ENCODE results near the gene NXF1. TPM values are rescaled to one million over a fixed set of nuclear protein-coding genes. Genes with fewer than 3 reads are reported as not detected.

The NXF1 gene
- total and polyA plus RNA-seq, 2 of the 13 experiments (the other 11 are each of a cell fraction or from before 2014, with no cell fraction given) = 30.4 to 30.9 TPM

GRCh38 chr11:62770778-62771143, 34.5 kb downstream of the NXF1 start (continued):
- TF ChIP-seq, protein P1, sequence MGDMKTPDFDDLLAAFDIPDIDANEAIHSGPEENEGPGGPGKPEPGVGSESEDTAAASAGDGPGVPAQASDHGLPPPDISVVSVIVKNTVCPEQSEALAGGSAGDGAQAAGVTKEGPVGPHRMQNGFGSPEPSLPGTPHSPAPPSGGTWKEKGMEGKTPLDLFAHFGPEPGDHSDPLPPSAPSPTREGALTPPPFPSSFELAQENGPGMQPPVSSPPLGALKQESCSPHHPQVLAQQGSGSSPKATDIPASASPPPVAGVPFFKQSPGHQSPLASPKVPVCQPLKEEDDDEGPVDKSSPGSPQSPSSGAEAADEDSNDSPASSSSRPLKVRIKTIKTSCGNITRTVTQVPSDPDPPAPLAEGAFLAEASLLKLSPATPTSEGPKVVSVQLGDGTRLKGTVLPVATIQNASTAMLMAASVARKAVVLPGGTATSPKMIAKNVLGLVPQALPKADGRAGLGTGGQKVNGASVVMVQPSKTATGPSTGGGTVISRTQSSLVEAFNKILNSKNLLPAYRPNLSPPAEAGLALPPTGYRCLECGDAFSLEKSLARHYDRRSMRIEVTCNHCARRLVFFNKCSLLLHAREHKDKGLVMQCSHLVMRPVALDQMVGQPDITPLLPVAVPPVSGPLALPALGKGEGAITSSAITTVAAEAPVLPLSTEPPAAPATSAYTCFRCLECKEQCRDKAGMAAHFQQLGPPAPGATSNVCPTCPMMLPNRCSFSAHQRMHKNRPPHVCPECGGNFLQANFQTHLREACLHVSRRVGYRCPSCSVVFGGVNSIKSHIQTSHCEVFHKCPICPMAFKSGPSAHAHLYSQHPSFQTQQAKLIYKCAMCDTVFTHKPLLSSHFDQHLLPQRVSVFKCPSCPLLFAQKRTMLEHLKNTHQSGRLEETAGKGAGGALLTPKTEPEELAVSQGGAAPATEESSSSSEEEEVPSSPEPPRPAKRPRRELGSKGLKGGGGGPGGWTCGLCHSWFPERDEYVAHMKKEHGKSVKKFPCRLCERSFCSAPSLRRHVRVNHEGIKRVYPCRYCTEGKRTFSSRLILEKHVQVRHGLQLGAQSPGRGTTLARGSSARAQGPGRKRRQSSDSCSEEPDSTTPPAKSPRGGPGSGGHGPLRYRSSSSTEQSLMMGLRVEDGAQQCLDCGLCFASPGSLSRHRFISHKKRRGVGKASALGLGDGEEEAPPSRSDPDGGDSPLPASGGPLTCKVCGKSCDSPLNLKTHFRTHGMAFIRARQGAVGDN (CRISPR knock-in tag; IDR thresholded peaks at IDR 0.05) = no peak; the same call in none of the 2 replicates
- TF ChIP-seq ZNF331 (CRISPR knock-in tag; IDR thresholded peaks at IDR 0.05) (no peak), GZF1 (CRISPR knock-in tag; IDR thresholded peaks at IDR 0.05) (no peak), ZNF224 (CRISPR knock-in tag; IDR thresholded peaks at IDR 0.05) (0 out of 2 replicates have a peak, but pooled peaks have one; percentile 20), SNAI1 (CRISPR knock-in tag; IDR thresholded peaks at IDR 0.05; ENCODE audit: borderline replicate concordance) (0 out of 2 replicates have a peak, but pooled peaks have one; percentile 47), HOXA3 (CRISPR knock-in tag; IDR thresholded peaks at IDR 0.05) (no peak), ZNF572 (CRISPR knock-in tag; IDR thresholded peaks at IDR 0.05) (peak; percentile 71; the same call in 1 of the 2 replicates), KLF12 (CRISPR knock-in tag; IDR thresholded peaks at IDR 0.05; ENCODE audit: borderline replicate concordance) (peak; percentile 2; the same call in 1 of the 2 replicates), GATA4 (IDR thresholded peaks at IDR 0.05; ENCODE audit: borderline replicate concordance, low read depth) (no peak), TEF (CRISPR knock-in tag; IDR thresholded peaks at IDR 0.05) (no peak), PPARG (CRISPR knock-in tag; conservative IDR thresholded peaks at IDR 0.05) (no peak), KLF13 (CRISPR knock-in tag; IDR thresholded peaks at IDR 0.05) (no peak), ZSCAN21 (CRISPR knock-in tag; IDR thresholded peaks at IDR 0.05; ENCODE audit: borderline replicate concordance) (peak; percentile 44; the same call in 1 of the 2 replicates), ZNF20 (CRISPR knock-in tag; IDR thresholded peaks at IDR 0.05) (no peak), SMAD1 (CRISPR knock-in tag; IDR thresholded peaks at IDR 0.05; ENCODE audit: borderline replicate concordance, low read depth) (no peak), TBX2 (CRISPR knock-in tag; IDR thresholded peaks at IDR 0.05; ENCODE audit: borderline replicate concordance) (no peak), KDM5A (IDR thresholded peaks at IDR 0.05; ENCODE audit: borderline replicate concordance, low read length) (no peak), HOXA5 (CRISPR knock-in tag; IDR thresholded peaks at IDR 0.05) (peak; percentile 53; the same call in 1 of the 2 replicates), STAT5B (CRISPR knock-in tag; IDR thresholded peaks at IDR 0.05) (no peak), ZNF616 (CRISPR knock-in tag; IDR thresholded peaks at IDR 0.05; ENCODE audit: low read depth) (no peak), ZNF501 (CRISPR knock-in tag; IDR thresholded peaks at IDR 0.05) (0 out of 2 replicates have a peak, but pooled peaks have one; percentile 35), MED13 (CRISPR knock-in tag; IDR thresholded peaks at IDR 0.05) (no peak)
- TF ChIP-seq, protein P2, sequence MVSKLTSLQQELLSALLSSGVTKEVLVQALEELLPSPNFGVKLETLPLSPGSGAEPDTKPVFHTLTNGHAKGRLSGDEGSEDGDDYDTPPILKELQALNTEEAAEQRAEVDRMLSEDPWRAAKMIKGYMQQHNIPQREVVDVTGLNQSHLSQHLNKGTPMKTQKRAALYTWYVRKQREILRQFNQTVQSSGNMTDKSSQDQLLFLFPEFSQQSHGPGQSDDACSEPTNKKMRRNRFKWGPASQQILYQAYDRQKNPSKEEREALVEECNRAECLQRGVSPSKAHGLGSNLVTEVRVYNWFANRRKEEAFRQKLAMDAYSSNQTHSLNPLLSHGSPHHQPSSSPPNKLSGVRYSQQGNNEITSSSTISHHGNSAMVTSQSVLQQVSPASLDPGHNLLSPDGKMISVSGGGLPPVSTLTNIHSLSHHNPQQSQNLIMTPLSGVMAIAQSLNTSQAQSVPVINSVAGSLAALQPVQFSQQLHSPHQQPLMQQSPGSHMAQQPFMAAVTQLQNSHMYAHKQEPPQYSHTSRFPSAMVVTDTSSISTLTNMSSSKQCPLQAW (CRISPR knock-in tag; IDR thresholded peaks at IDR 0.05) = peak; percentile 52; the same call in 1 of the 2 replicates
- TF ChIP-seq, protein P3, sequence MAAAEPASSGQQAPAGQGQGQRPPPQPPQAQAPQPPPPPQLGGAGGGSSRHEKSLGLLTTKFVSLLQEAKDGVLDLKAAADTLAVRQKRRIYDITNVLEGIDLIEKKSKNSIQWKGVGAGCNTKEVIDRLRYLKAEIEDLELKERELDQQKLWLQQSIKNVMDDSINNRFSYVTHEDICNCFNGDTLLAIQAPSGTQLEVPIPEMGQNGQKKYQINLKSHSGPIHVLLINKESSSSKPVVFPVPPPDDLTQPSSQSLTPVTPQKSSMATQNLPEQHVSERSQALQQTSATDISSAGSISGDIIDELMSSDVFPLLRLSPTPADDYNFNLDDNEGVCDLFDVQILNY (CRISPR knock-in tag; conservative IDR thresholded peaks at IDR 0.05) = no peak
